ENCODE results near the gene CFAP221.
"Not testable (repeated sequence)": the region's sequence is repeated elsewhere in the genome, so short reads cannot be mapped to it uniquely, and the experiment has no call there.

The CFAP221 gene

DNA sequence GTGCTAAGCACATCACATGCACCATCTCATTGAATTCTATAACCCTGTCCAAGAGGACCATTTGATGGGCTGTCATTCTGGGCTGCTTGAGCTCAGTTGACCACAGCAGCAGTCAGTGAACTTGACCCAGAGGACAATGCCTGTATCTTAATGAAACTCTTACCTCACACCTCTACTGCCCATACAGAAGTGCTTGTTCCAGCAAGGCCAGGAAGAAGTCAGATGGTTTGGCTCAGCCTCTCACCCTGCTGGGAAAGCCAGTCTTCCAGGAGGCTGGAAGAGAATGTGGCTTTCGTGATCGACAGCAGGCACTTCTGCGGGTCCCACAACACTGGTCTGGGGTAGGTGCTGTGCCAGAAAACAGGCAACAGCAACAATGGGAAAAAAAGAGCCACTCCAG, 47.3 kb downstream of the CFAP221 start:
- DNase-seq, result no peak

DNA sequence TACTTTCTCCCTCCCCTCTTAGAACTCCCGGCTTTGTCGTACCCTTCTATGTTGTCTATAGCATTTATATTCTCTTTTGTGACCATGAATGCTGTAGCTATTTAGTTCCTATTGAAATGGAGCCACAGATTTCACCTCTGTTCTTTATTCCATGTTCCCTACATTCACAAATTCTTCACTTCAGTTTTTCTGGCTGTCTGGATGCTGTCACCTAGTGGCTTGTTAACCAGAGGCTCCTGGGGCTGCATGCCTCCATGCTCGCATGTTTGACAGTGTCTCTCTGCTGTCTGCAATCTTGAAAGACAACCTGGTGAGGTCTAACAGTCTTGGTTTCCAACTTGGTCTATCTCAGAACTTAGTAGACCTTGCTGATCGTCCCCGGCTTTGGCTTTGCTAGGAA, 48.2 kb downstream of the CFAP221 start:
- DNase-seq, result no peak

GRCh38 chr2:119596638-119597037, 52.4 kb downstream of the CFAP221 start:
- no peak for DNase-seq

- no peak for DNase-seq
Measured at GRCh38 chr2:119598596-119599263, 54.5 kb downstream of the CFAP221 start.

DNA sequence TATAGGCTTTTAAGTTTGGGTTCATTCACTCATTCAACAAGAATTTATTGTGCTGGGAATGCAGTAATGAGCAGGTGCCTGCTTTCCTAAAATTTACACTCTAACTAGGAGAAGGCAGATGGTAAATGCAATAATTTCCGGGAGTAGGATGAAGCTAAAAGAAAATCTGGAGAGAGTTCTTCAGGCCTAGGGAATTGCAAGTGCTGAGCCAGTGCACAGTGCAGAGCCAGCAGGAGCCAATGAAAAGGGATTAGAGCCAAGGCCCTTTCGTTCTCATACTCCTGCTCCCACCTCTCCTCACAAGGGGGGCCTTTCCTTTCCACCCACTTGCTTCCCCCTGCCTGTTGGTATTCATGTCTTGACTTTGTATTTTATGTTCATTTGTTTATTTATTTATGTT, 55.1 kb downstream of the CFAP221 start:
- no peak for DNase-seq

- DNase-seq, result no peak
Measured at GRCh38 chr2:119605096-119605495, 60.8 kb downstream of the CFAP221 start.

- DNase-seq, result no peak
Measured at GRCh38 chr2:119606674-119607073, 62.4 kb downstream of the CFAP221 start.

DNA sequence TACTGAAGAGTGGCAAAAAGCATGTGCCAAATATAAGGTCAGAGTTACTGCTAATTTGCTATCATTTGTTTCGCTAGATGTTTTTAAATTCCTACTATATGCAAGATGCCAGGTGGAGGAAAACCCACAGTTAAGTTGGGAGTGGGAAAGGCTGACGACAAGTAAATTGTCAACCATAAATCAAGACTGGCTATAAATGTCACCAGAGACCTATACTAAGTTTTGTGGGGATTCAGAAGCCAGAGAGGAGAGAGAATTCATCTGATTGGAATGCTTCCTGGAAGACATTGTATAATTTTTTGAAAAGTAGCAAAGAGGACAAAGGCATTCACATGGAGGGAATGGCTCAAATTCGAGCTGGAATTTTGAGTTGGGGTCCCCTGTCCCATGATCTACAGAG, 64.3 kb downstream of the CFAP221 start:
- no peak for DNase-seq

- no peak for DNase-seq
Measured at GRCh38 chr2:119609337-119609736, 65.1 kb downstream of the CFAP221 start.

GRCh38 chr2:119614140-119614539, 69.9 kb downstream of the CFAP221 start:
- not testable (repeated sequence) for DNase-seq

- DNase-seq, result no peak
Measured at GRCh38 chr2:119616421-119616820, 72.2 kb downstream of the CFAP221 start.

- DNase-seq, result no peak
Measured at GRCh38 chr2:119617455-119617854, 73.2 kb downstream of the CFAP221 start.

GRCh38 chr2:119618725-119619124, 74.5 kb downstream of the CFAP221 start:
- not testable (repeated sequence) for DNase-seq

- no peak for DNase-seq
Measured at GRCh38 chr2:119625226-119625625, 81.0 kb downstream of the CFAP221 start.

GRCh38 chr2:119629323-119629825, 85.1 kb downstream of the CFAP221 start:
- DNase-seq, result no peak

GRCh38 chr2:119630121-119630520, 85.9 kb downstream of the CFAP221 start:
- no peak for DNase-seq

- no peak for DNase-seq
Measured at GRCh38 chr2:119637371-119637770, 93.1 kb downstream of the CFAP221 start.

DNA sequence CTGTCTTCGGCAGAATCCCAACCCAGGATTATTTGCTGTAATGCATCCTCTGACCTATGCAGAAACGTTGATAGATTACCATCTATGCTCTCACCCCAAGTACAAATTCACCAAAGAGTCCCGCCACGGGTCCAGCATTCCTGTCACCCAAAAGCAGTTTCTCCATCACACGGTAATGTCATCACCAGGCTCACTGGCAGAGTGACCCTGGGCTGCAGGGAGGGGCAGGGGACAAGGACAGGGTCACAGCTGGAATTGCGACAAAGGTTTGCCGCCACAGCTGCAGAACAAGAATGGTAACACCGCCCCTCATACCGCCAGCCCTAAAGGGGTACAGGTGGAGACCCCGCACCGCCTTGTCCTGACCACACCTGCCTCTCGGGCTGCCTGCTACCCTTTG, 94.0 kb downstream of the CFAP221 start:
- DNase-seq, result no peak

DNA sequence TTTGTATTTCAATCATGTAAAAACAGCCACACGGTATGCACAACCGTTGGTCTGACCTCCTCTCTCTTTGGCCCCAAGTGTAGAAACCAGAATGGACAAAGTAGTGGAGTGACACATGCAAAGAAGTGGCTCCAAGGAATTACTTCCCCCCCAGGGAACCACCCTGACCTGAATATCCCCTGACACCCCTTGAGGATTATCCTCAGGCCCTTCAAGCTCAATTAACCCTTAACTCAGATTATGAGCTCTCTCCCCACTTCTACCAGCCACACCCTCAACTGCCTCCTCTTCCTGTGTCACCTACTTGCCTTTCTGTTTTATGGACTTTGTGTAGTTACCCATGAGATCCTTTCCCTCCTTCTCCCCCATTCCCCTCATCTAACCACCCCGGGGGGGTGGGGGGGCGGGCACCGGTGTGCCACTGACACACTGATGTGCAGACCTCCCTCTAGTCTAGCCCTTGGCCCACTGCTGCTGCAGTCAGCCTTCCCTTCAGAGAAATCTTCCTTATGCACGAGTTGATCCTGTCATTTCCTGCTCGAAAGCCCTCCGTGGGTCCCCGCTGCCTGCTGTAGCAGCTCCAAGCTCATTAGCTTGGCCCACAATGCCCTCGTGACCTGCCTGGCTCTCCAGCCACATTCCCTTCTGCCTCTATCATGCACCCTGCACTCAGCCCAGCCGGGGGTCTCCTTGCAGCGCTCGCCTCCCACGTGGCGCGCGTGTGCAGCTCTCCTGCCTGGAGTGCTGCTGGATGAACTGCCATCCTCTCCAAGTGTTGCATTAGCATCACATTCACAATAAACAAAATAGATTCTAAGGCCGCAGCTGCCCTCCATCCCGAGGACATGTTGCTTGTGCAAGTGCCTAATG, 94.7 kb downstream of the CFAP221 start:
- no peak for DNase-seq

GRCh38 chr2:119641562-119642258, 97.5 kb downstream of the CFAP221 start:
- peak; percentile 26 to 71 (median 50) for DNase-seq

DNA sequence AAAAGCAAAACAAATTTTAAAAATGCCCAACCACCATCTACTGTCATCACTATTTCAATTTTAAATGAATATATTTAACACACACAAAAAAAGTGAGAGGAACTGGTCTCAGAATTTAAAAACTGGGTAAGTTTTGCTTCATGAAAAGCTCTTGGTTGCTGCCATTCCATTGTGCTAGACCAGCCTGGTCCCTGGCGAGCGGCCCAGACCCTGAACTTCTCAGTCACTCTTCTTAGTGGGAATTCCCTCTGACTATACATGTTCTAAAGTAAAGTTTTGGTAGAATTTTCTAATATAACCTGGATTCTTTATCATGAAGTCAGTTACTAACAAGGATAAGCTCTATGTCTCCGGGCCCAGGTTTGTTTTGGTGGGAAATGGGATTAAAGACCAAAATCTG, 99.9 kb downstream of the CFAP221 start:
- no peak for DNase-seq

DNA sequence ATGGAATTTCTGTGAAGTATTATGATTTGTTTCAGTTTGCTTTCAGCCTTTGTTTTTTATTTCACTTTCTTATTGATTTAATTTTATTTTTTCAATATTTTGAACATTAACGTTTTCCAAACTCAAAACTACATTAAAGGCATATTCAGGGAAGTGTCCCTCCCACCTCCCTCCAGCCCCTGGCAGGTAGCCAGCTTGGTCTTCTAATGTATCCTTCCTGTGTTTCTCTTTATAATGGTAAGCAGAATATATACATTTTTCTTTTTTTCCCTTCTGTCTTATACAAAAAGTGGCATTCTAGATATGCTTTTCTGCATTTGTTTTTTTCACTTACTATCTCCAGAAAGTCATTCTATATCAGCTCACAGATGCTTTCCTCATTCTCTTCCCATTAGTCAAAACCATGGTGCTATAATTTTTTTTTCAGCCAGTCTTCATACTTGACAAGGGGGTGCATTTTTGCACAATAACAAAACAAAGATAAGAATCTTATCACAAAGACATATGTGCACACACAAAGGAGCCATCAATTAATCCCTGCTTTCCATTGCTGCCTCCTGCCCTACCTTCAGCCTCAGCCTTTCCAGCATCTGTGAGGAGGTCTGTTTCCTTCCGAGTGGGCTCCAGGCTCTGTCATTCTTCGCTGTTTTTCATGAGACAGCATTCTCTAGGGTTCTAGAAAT, 101.1 kb downstream of the CFAP221 start:
- DNase-seq, result no peak

- DNase-seq, result no peak
Measured at GRCh38 chr2:119646149-119646548, 101.9 kb downstream of the CFAP221 start.
